ENCODE data around the gene EPS8L3. TPM values are rescaled to one million over a fixed set of nuclear protein-coding genes. Genes with fewer than 3 reads are reported as not detected.
"Not testable (repeated sequence)": the region's sequence is repeated elsewhere in the genome, so short reads cannot be mapped to it uniquely, and the experiment has no call there.

EPS8L3 gene
- not detected in 2 replicates for total RNA-seq

GRCh38 chr1:109763646-109764415, at the start of gene EPS8L3:
EPS8L3 (minus strand) TSS chr1:109763923; CDS start chr1:109761749, 2,174 bp downstream.
- DNase-seq (ENCODE audit: extremely low read depth, low read depth, low spot score): no peak

DNA sequence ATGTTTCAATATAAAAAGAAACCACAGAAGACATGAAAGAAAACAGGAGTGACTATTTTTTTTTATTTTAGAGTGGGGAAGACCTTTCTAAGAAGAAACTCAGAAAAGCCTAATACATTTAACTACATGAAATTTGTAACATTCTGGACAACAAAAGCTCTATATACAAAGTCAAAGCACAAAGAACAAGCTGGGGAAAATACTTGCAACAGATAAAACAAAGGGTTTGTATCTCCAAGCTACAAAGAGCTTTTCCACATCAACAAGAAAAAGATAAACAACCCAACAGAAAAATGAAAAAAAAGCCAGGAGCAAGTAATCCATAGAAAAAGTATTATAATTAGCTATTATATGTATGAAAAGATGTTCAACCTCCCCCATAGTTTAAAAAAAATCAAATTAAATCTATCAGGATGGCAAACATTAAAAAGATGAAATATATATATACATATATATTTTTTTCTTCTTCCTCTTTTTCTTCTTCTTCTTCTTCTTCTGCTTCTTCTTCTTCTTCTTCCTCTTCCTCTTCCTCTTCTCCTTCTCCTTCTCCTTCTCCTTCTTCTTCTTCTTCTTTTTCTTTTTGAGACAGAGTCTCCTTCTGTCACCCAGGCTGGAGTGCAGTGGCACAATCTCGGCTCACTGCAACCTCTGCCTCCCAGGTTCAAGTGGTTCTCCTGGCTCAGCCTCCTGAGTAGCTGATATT, 49.1 kb upstream of the EPS8L3 start:
- no peak for DNase-seq (ENCODE audit: extremely low read depth, low read depth, low spot score)

DNA sequence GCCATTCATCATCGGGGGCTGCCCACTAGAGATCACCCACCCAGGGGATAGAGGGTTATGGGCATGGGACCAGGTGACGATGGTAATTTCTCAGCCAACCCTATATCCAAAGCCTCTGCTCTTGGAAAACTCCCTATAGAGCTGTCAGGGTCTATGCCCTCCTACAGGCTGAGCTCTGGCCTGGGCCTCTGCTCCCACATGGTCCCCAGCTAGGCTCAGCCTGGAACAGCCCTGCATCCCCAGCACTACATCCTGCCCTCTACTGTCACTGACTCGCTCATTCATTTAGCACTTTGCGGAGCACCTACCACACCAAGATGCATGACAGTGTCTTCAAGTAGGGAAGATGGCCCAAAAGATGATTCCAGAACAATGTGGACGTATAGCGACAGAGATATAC, 45.0 kb upstream of the EPS8L3 start:
- DNase-seq (ENCODE audit: extremely low read depth, low read depth, low spot score): no peak

DNA sequence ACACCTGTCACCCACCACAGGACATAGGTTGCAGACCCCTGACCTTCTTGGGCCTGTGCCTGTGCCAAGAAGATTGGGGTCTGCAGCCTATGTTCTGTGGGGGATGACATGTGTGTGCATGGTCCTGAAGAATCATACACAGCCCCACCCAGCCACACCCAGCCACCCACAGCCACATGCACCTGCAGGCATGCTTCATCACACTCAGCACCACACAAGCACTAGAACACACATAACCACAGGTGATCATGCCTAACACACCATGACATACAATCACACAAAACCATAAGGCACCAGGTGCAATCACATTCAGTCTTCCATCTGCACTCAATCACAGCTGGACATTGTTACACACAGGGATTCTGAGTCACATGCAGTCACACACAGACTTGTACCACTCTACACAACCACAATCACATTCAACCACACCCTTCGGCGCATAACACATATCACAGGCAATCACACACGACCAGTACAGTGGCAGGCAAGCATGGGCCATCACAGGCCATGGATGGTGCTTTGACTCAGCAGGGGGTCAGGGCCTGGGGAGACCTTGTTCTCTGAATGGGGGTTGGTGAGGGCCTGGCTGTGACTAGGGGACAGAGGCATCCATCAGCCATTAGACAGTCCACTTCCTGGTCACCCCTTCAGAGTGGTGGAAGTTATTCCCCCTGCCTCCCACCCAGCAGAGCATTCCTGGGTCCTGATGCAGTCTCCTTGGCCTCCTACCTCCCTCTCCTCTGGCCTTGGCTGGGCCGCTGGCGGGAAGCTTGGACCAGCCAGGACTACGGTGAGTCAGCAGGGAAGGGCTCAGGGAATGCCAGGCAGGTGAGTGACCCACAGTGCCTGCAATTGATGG, 44.3 kb upstream of the EPS8L3 start:
- DNase-seq (ENCODE audit: extremely low read depth, low read depth, low spot score): no peak

GRCh38 chr1:109807402-109807801, 43.7 kb upstream of the EPS8L3 start:
- no peak for DNase-seq (ENCODE audit: extremely low read depth, low read depth, low spot score)

- no peak for DNase-seq (ENCODE audit: extremely low read depth, low read depth, low spot score)
These were observed 43.1 kb upstream of the EPS8L3 start for GRCh38 chr1:109806733-109807400.

GRCh38 chr1:109805486-109806165, 41.9 kb upstream of the EPS8L3 start:
- no peak for DNase-seq (ENCODE audit: extremely low read depth, low read depth, low spot score)

- no peak for DNase-seq (ENCODE audit: extremely low read depth, low read depth, low spot score)
These were observed 40.9 kb upstream of the EPS8L3 start for GRCh38 chr1:109804660-109805059.

DNA sequence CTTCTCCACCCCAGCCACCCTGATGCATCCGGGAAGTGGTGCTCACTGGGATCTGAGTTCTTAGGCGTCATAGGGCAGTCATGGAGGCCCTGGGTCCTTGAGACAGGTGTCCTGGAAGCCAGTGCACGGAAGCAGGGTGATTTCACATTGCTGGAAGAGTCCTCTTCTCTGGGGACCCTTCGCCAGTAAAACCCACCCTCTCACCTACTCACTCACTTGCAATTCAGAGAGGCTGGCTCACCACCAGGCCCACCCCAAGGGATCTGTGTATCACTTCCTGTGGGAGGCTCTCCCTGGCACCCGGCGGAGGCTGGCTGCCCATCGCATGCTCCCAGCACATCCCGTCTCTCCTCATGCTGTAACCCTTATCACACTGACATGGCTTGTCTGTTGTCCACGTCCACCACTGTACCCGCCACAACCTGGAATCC, 40.2 kb upstream of the EPS8L3 start:
- no peak for DNase-seq (ENCODE audit: extremely low read depth, low read depth, low spot score)

- DNase-seq (ENCODE audit: extremely low read depth, low read depth, low spot score): no peak
These were observed 39.3 kb upstream of the EPS8L3 start for GRCh38 chr1:109802901-109803561.

- DNase-seq (ENCODE audit: extremely low read depth, low read depth, low spot score): no peak
These were observed 38.6 kb upstream of the EPS8L3 start for GRCh38 chr1:109802136-109802900.

DNA sequence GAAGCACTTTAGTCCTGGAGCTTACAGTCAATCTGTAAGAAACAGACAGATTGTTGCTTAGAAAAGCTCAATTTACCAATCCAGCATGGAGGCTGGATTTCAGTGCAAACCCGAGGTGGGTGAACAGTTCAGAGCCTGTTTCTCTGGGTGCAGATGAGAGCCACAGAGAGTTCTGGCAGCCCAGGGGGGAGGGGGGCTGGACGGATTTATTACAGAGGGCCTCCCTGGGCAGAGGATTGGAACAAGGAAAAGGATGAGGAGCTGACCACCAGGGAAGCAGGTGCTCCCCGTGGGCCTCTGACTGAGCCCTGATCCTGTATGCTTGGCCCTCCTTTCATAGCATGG, 38.0 kb upstream of the EPS8L3 start:
- DNase-seq (ENCODE audit: extremely low read depth, low read depth, low spot score): no peak

GRCh38 chr1:109800291-109800690, 36.6 kb upstream of the EPS8L3 start:
- DNase-seq (ENCODE audit: extremely low read depth, low read depth, low spot score): no peak

DNA sequence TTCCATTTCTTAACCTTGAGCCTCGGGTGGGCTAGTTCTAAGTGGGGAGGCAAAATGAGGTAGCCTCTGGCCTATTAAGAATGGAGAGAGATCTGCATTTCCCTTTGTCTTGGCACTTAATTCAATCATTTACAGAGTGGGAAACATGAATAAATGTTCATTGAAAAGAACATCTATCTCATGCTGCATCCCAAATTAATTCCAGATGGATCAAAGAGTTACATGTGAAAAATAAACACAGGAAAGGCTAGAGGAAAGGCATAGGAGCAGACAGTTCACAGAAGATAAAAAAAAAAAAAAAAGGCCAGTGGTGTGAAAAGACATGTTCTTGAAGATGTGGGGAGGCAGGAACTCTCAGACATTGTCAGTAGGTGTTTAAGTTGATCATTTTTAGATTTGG, 35.7 kb upstream of the EPS8L3 start:
- no peak for DNase-seq (ENCODE audit: extremely low read depth, low read depth, low spot score)

GRCh38 chr1:109797303-109797595, 33.5 kb upstream of the EPS8L3 start:
- DNase-seq (ENCODE audit: extremely low read depth, low read depth, low spot score): not testable (repeated sequence)

DNA sequence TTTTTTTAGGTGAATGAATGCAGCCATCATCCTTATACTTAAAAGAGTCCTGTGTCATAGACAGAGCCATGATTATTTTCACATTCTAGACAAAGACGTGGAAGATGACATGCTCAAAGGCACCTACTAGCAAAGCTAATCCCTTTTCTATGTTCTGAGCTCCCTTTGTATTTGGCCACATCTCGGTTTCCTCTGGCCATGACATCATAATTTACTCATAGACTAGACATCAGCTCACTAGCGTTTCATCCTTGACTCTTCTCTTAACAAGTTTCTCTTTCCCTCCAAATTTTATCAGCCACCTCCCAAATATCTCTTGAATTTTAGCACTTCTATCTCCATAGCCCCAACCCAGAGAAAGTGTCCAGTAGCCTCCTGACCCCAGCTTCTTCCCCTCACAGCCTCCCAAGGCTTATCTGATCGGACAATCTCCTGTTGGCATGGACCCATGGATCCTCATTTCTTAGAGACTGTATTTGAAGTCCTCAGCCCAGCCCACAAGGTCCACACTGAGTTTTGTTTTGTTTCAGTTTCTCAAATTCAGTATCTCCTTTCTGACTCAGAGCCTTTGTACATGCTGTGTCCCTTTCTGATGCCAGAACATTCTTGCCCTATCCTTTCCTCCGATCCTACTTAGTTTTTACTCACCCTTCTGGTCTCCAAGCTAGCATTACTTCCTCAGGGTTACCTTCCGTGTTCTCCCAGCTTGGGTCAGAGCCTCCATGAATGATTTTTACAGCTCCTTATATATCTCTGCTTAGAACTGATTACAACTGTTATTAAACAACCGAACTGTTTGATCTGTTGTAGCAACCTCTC, 33.0 kb upstream of the EPS8L3 start:
- no peak for DNase-seq (ENCODE audit: extremely low read depth, low read depth, low spot score)

GRCh38 chr1:109794319-109795132, 30.8 kb upstream of the EPS8L3 start:
- no peak for DNase-seq (ENCODE audit: extremely low read depth, low read depth, low spot score)
